Liver (tissue), 9 donors: ENCODE results near the gene SLC35D3. TPM values are rescaled to one million over a fixed set of nuclear protein-coding genes. Genes with fewer than 3 reads are reported as not detected.
A peak's percentile ranks its signal among the peaks of the same experiment; 100 is the strongest.

ENCODE experiments used
- DNase-seq: peaks from one replicate; pipeline ENCODE4 v3.0.0-alpha.2; 2017; ENCODE audit warnings: low spot score
- H3K27ac ChIP-seq, 2 donors: one replicate each; pipeline ENCODE4 v1.7.0; 2013; ENCODE audit warnings: inconsistent platforms in 2 of 2, low read length in 2 of 2, control low read depth in 1 of 2, low read depth in 1 of 2, mild to moderate bottlenecking in 1 of 2
- H3K27me3 ChIP-seq, 4 donors: one replicate each; pipeline versions ENCODE4 v1.6.1 to v1.7.0; 2013; ENCODE audit warnings: low read length in 3 of 4, inconsistent platforms in 1 of 4, mild to moderate bottlenecking in 1 of 4, moderate library complexity in 1 of 4; ENCODE audit not compliant: control insufficient read depth in 4 of 4, insufficient read depth in 4 of 4
- H3K36me3 ChIP-seq, 4 donors: one replicate each; pipeline versions ENCODE4 v1.6.1 to v1.7.0; 2013; ENCODE audit warnings: low read length in 3 of 4, mild to moderate bottlenecking in 3 of 4, low read depth in 1 of 4, moderate library complexity in 1 of 4; ENCODE audit not compliant: control insufficient read depth in 4 of 4, insufficient read depth in 3 of 4
- H3K4me1 ChIP-seq, 4 donors: one replicate each; pipeline versions ENCODE4 v1.6.1 to v1.7.0; 2013; ENCODE audit warnings: low read length in 3 of 4, mild to moderate bottlenecking in 3 of 4, moderate library complexity in 1 of 4; ENCODE audit not compliant: control insufficient read depth in 4 of 4, insufficient read depth in 4 of 4
- H3K4me3 ChIP-seq, 3 donors: one replicate each; pipeline versions ENCODE4 v1.6.1 to v1.7.0; 2013; ENCODE audit warnings: low read length in 3 of 3, control low read depth in 1 of 3, low read depth in 1 of 3, mild to moderate bottlenecking in 1 of 3
- H3K9ac ChIP-seq, 2 donors: one replicate each; pipeline ENCODE4 v1.7.0; 2013; ENCODE audit warnings: low read length in 2 of 2, mild to moderate bottlenecking in 2 of 2, moderate library complexity in 2 of 2, control low read depth in 1 of 2, low read depth in 1 of 2
- H3K9me3 ChIP-seq, 4 donors: one replicate each; pipeline versions ENCODE4 v1.6.1 to v1.7.0; 2013; ENCODE audit warnings: low read length in 3 of 4; ENCODE audit not compliant: control insufficient read depth in 4 of 4
- ATF3 ChIP-seq: IDR thresholded peaks from 2 replicates; pipeline ENCODE4 v1.6.1; 2016; ENCODE audit warnings: antibody characterized with exemption
- CTCF ChIP-seq: fragments of 150-350 bp; IDR thresholded peaks from 2 replicates; pipeline ENCODE4 v1.5.1; 2017; ENCODE audit warnings: improper control_type of control experiment, low read depth, low read length; ENCODE audit not compliant: missing input control
- EGR1 ChIP-seq, 2 donors: IDR thresholded peaks; 2 replicates each; pipeline ENCODE4 v1.6.1; 2016 to 2018; ENCODE audit warnings: antibody characterized with exemption in 2 of 2, low read depth in 2 of 2
- FOXA1 ChIP-seq: IDR thresholded peaks from 2 replicates; pipeline ENCODE4 v1.6.1; 2016; ENCODE audit warnings: antibody characterized with exemption
- GABPA ChIP-seq, 2 donors: IDR thresholded peaks in 1 of 2; conservative IDR thresholded peaks in 1 of 2; 2 replicates each; pipeline ENCODE4 v1.6.1; 2016; ENCODE audit warnings: antibody characterized with exemption in 2 of 2, mild to moderate bottlenecking in 1 of 2, moderate library complexity in 1 of 2
- HNF4G ChIP-seq: IDR thresholded peaks from 2 replicates; pipeline ENCODE4 v1.6.1; 2016; ENCODE audit warnings: antibody characterized with exemption
- MAX ChIP-seq: IDR thresholded peaks from 2 replicates; pipeline ENCODE4 v1.6.1; 2016; ENCODE audit warnings: antibody characterized with exemption
- NR2F2 ChIP-seq: IDR thresholded peaks from 2 replicates; pipeline ENCODE4 v1.6.1; 2016; ENCODE audit warnings: antibody characterized with exemption
- REST ChIP-seq: IDR thresholded peaks from 2 replicates; pipeline ENCODE4 v1.6.1; 2016; ENCODE audit warnings: antibody characterized with exemption, mild to moderate bottlenecking
- RXRA ChIP-seq, 2 donors: IDR thresholded peaks; 2 replicates each; pipeline ENCODE4 v1.6.1; 2017 to 2018; ENCODE audit warnings: antibody characterized with exemption in 2 of 2, mild to moderate bottlenecking in 1 of 2
- SP1 ChIP-seq: IDR thresholded peaks from 2 replicates; pipeline ENCODE4 v1.6.1; 2018; ENCODE audit warnings: antibody characterized with exemption, mild to moderate bottlenecking
- TAF1 ChIP-seq: conservative IDR thresholded peaks from 2 replicates; pipeline ENCODE4 v1.6.1; 2016; ENCODE audit warnings: antibody characterized with exemption, mild to moderate bottlenecking
- YY1 ChIP-seq: IDR thresholded peaks from 2 replicates; pipeline ENCODE4 v1.6.1; 2016; ENCODE audit warnings: antibody characterized with exemption, mild to moderate bottlenecking
- ZBTB33 ChIP-seq: IDR thresholded peaks from 2 replicates; pipeline ENCODE4 v1.6.1; 2016; ENCODE audit warnings: antibody characterized with exemption
- WGBS: extraction: QIAGEN DNeasy Blood & Tissue Kit; methylation state at CpG from one replicate; pipeline ENCODE4 v1.1.7; 2013; 5-methylcytosine and 5-hydroxymethylcytosine counted together
- polyA plus RNA-seq, 2 donors: library from polyadenylated mRNA; stranded (reverse) in 1 of 2; unstranded in 1 of 2; fragments of 200-250 nt in 1 of 2; fragments of >200 nt in 1 of 2; fragmentation: Nextera tagmentation in 1 of 2; extraction: Ambion mirVana in 1 of 2; gene quantifications; one replicate each; pipeline versions ENCODE4 v1.2.1 to v1.2.3, GENCODE V29; 2013 to 2015
- total RNA-seq, 2 donors: library from RNA; depleted of rRNA; stranded (reverse); fragments of >200 nt; gene quantifications; one replicate each; pipeline ENCODE4 v1.2.3, GENCODE V29; 2014
- donor health status: healthy.
- donor health status: healthy.
- donor health status: healthy.
- donor health status: healthy.
- donor health status: healthy.

The SLC35D3 gene
- total and polyA plus RNA-seq, 4 donors, result 0.56 TPM; not detected in 3

- TF ChIP-seq CTCF (no peak), ZBTB33 (no peak), FOXA1 (no peak)
These were observed 1.3 kb upstream of the SLC35D3 start (continued) for GRCh38 chr6:136920671-136921380.

GRCh38 chr6:136921381-136921935, 643 bp upstream of the SLC35D3 start:
- peaks cover 3 to 15% (median 9%) of the 10 kb centered on the region in 4 donors for H3K27me3 ChIP-seq
- peak overlapping the region; percentile 23 to 56 (median 34) for H3K4me3 ChIP-seq
- DNase-seq, result no peak
- H3K9ac ChIP-seq, result no peak overlapping the region
- WGBS, result 2% methylated on average over 59 of the region's 59 CpGs
- TF ChIP-seq MAX (no peak), CTCF (no peak), YY1 (no peak), TAF1 (no peak), HNF4G (no peak), EGR1 (IDR thresholded peaks at IDR 0.05; ENCODE audit: low read depth in 2 of 2) (no peak), ATF3 (no peak), SP1 (no peak), GABPA (IDR thresholded peaks at IDR 0.05 in 1 of 2, conservative IDR thresholded peaks at IDR 0.05 in 1 of 2) (no peak), NR2F2 (no peak)
- no peak overlapping the region for H3K27ac ChIP-seq
- H3K4me1 ChIP-seq, result peaks cover 25 to 30% (median 25%) of the 10 kb centered on the region in 4 donors
- H3K36me3 ChIP-seq, result no peaks in the 10 kb centered on the region
- no peaks in the 10 kb centered on the region for H3K9me3 ChIP-seq

GRCh38 chr6:136922685-136923006, 545 bp downstream of the SLC35D3 start:
- DNase-seq, result no peak
- Histone ChIP-seq H3K9me3 (no peaks in the 10 kb centered on the region), H3K4me1 (peaks cover 25 to 30% (median 25%) of the 10 kb centered on the region in 4 donors), H3K4me3 (peak overlapping the region in 2 of 3 donors; percentile 14 to 56), H3K27me3 (peaks cover 3 to 13% (median 9%) of the 10 kb centered on the region in 4 donors), H3K9ac (no peak overlapping the region), H3K27ac (no peak overlapping the region), H3K36me3 (no peaks in the 10 kb centered on the region)
- WGBS, result 6% methylated on average over 29 of the region's 29 CpGs
- TF ChIP-seq REST (no peak), RXRA (IDR thresholded peaks at IDR 0.05) (no peak)
